ENCODE results near the gene MARK3.

The MARK3 gene

DNA sequence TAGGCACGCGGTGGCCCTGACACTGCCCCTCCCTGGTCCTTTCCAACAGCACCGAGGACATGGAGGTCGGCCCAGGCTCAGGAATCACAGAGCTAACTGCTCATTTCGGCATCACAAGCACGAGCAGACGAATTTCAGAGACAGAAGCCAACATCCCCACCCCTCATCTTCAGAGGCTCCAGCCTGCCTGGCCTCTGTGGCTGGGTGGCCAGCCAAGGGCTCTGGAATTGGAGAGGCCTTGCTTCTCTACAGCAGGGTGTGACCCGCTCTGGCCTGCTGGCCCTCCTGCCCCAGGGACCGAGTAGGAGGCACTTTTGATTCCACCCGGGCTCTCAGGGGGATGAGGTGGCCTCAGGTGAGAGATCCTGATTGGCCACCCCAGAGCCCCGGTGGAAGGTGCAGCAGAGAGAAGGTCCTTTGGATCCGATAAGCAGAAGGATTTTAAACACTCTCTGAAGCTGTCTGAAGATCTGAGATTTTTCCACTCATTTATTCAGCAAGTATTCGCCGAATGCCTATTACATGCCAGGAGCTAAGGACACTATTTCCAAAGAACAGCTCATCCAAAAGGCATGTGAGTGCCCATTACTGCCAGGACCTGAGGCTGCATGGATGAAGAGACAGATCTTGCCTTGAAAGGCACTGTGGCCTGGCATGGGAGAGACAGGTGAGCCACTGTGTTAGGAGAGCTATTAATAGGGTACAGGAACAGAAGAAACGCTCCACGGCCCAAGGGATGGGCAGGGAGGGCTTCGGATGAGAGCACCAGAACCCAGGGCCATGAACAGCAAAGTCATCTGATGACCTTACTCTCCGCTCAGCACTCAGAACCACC, 167.0 kb downstream of the MARK3 start:
- no peak for DNase-seq

DNA sequence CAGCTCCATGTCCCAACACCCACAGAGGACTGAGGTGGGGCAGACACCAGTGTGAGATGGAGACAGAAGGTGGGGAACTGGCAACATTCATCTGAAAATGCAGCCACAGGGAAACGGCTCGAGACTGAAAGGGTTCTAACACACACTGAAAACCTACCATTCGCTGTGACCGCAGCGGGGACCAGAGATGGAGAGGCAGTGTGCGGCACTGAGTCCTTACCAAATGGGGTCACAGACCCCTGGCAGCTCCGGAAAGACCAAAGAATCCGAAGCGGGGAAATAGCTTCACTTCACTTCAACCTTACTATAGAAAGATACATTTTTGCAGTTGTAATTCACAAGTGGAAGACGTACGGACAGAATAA, 167.6 kb downstream of the MARK3 start:
- DNase-seq: no peak

All from NCI-H446 (cell line).